H1 (cell line): ENCODE results near the gene CPXM1. TPM values are rescaled to one million over a fixed set of nuclear protein-coding genes. Genes with fewer than 3 reads are reported as not detected.
A peak's percentile ranks its signal among the peaks of the same experiment; 100 is the strongest.

Experiments
- CHD2 ChIP-seq: IDR thresholded peaks from 2 replicates; pipeline ENCODE4 v1.6.1; 2012; ENCODE audit warnings: low read length, improper control_type of control experiment
- GTF2F1 ChIP-seq: IDR thresholded peaks from 2 replicates; pipeline ENCODE4 v1.6.1; 2012; ENCODE audit warnings: low read depth, low read length, improper control_type of control experiment, borderline replicate concordance
- PHF8 ChIP-seq: fragments of 200-600 bp; sonication (generic); conservative IDR thresholded peaks from 2 replicates; pipeline ENCODE4 v1.7.1; 2012; ENCODE audit warnings: low read depth, mild to moderate bottlenecking, inconsistent platforms, low read length, moderate library complexity
- POLR2A ChIP-seq, 2 experiments: IDR thresholded peaks; 1 replicate in 1 of 2; 2 replicates in 1 of 2; pipeline ENCODE4 v1.6.1; 2011; ENCODE audit warnings: low read depth in 2 of 2, low read length in 2 of 2, mild to moderate bottlenecking in 2 of 2; ENCODE audit errors: control extremely low read depth in 1 of 2
- RFX5 ChIP-seq: IDR thresholded peaks from 2 replicates; pipeline ENCODE4 v1.6.1; 2011; ENCODE audit warnings: low read depth, low read length, improper control_type of control experiment, borderline replicate concordance
- RXRA ChIP-seq: IDR thresholded peaks from 2 replicates; pipeline ENCODE4 v1.6.1; 2011; ENCODE audit warnings: low read depth, mild to moderate bottlenecking, low read length, moderate library complexity; ENCODE audit not compliant: insufficient read depth
- SAP30 ChIP-seq: fragments of 300-600 bp; sonication (generic); IDR thresholded peaks from 2 replicates; pipeline ENCODE4 v1.7.1; 2012; ENCODE audit warnings: low read length, moderate library complexity, mild to moderate bottlenecking, inconsistent platforms; ENCODE audit not compliant: insufficient read depth, insufficient replicate concordance
- SIN3A ChIP-seq, 2 experiments: IDR thresholded peaks in 1 of 2; conservative IDR thresholded peaks in 1 of 2; 2 replicates each; pipeline ENCODE4 v1.6.1; 2011 to 2012; ENCODE audit warnings: low read length in 2 of 2, improper control_type of control experiment in 1 of 2, low read depth in 1 of 2, mild to moderate bottlenecking in 1 of 2
- SP2 ChIP-seq: IDR thresholded peaks from 2 replicates; pipeline ENCODE4 v1.6.1; 2012; ENCODE audit warnings: mild to moderate bottlenecking, low read length, inconsistent platforms
- polyA plus RNA-seq, 7 experiments: library from polyadenylated mRNA; depleted of rRNA in 3 of 7; stranded (reverse) in 5 of 7; unstranded in 2 of 7; fragments of >200 nt in 5 of 7; fragments of 200-250 nt in 2 of 7; gene quantifications; 1 replicate in 5 of 7; 2 replicates in 1 of 7; 4 replicates in 1 of 7; pipeline versions ENCODE4 v1.2.1 to v1.2.3, GENCODE V29; 2011 to 2013; ENCODE audit warnings: missing spikeins in 2 of 7, mixed read lengths in 2 of 7
- total RNA-seq: library from RNA; stranded (reverse); fragmentation: NEBNext Ultra II Directional; extraction: Animal tissue kit (Norgen Biotek cat#: 25700); gene quantifications from 2 replicates; pipeline ENCODE4 v1.2.1, GENCODE V29; 2021
- TF ChIP-seq, protein P1 (sequence below): fragments of 300-600 bp; sonication (generic); IDR thresholded peaks from 2 replicates; pipeline ENCODE4 v1.7.1; 2012; ENCODE audit warnings: low read length, moderate library complexity, mild to moderate bottlenecking, inconsistent platforms; ENCODE audit not compliant: insufficient replicate concordance

CPXM1 gene
- total and polyA plus RNA-seq, 2 of the 8 experiments (the other 6 are each of a cell fraction or from before 2014, with no cell fraction given): 31.3 to 81.9 TPM

DNA sequence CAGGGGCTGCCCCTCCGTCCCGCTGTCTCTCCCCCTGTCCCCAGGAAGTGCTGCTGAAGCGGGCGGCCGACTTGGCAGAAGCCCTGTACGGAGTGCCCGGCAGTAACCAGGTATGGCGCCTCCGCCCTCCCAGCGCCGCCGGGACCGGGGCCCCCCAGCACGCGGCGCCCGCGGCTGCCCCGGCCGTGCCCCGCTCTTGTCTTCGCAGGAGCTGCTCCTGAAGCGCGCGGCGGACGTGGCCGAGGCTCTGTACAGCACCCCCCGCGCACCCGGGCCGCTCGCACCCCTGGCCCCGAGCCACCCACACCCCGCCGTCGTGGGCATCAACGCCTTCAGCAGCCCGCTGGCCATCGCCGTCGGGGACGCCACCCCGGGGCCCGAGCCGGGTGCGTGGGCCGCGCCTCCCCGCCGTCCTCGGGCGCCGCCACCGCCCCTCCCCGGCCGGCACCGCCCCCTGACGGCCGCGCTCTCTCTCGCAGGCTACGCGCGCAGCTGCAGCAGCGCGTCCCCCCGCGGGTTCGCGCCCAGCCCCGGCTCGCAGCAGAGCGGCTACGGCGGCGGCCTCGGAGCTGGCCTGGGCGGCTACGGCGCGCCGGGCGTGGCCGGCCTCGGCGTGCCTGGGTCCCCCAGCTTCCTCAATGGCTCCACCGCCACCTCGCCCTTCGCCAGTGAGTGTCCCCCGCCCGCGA, 48.4 kb downstream of the CPXM1 start (continued):
- TF ChIP-seq, protein P1, sequence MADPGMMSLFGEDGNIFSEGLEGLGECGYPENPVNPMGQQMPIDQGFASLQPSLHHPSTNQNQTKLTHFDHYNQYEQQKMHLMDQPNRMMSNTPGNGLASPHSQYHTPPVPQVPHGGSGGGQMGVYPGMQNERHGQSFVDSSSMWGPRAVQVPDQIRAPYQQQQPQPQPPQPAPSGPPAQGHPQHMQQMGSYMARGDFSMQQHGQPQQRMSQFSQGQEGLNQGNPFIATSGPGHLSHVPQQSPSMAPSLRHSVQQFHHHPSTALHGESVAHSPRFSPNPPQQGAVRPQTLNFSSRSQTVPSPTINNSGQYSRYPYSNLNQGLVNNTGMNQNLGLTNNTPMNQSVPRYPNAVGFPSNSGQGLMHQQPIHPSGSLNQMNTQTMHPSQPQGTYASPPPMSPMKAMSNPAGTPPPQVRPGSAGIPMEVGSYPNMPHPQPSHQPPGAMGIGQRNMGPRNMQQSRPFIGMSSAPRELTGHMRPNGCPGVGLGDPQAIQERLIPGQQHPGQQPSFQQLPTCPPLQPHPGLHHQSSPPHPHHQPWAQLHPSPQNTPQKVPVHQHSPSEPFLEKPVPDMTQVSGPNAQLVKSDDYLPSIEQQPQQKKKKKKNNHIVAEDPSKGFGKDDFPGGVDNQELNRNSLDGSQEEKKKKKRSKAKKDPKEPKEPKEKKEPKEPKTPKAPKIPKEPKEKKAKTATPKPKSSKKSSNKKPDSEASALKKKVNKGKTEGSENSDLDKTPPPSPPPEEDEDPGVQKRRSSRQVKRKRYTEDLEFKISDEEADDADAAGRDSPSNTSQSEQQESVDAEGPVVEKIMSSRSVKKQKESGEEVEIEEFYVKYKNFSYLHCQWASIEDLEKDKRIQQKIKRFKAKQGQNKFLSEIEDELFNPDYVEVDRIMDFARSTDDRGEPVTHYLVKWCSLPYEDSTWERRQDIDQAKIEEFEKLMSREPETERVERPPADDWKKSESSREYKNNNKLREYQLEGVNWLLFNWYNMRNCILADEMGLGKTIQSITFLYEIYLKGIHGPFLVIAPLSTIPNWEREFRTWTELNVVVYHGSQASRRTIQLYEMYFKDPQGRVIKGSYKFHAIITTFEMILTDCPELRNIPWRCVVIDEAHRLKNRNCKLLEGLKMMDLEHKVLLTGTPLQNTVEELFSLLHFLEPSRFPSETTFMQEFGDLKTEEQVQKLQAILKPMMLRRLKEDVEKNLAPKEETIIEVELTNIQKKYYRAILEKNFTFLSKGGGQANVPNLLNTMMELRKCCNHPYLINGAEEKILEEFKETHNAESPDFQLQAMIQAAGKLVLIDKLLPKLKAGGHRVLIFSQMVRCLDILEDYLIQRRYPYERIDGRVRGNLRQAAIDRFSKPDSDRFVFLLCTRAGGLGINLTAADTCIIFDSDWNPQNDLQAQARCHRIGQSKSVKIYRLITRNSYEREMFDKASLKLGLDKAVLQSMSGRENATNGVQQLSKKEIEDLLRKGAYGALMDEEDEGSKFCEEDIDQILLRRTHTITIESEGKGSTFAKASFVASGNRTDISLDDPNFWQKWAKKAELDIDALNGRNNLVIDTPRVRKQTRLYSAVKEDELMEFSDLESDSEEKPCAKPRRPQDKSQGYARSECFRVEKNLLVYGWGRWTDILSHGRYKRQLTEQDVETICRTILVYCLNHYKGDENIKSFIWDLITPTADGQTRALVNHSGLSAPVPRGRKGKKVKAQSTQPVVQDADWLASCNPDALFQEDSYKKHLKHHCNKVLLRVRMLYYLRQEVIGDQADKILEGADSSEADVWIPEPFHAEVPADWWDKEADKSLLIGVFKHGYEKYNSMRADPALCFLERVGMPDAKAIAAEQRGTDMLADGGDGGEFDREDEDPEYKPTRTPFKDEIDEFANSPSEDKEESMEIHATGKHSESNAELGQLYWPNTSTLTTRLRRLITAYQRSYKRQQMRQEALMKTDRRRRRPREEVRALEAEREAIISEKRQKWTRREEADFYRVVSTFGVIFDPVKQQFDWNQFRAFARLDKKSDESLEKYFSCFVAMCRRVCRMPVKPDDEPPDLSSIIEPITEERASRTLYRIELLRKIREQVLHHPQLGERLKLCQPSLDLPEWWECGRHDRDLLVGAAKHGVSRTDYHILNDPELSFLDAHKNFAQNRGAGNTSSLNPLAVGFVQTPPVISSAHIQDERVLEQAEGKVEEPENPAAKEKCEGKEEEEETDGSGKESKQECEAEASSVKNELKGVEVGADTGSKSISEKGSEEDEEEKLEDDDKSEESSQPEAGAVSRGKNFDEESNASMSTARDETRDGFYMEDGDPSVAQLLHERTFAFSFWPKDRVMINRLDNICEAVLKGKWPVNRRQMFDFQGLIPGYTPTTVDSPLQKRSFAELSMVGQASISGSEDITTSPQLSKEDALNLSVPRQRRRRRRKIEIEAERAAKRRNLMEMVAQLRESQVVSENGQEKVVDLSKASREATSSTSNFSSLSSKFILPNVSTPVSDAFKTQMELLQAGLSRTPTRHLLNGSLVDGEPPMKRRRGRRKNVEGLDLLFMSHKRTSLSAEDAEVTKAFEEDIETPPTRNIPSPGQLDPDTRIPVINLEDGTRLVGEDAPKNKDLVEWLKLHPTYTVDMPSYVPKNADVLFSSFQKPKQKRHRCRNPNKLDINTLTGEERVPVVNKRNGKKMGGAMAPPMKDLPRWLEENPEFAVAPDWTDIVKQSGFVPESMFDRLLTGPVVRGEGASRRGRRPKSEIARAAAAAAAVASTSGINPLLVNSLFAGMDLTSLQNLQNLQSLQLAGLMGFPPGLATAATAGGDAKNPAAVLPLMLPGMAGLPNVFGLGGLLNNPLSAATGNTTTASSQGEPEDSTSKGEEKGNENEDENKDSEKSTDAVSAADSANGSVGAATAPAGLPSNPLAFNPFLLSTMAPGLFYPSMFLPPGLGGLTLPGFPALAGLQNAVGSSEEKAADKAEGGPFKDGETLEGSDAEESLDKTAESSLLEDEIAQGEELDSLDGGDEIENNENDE: no peak
- TF ChIP-seq SIN3A (conservative IDR thresholded peaks at IDR 0.05 in 1 of 2, IDR thresholded peaks at IDR 0.05 in 1 of 2; ENCODE audit: low read depth in 1 of 2, low read length in 2 of 2) (no peak), SAP30 (no peak), RXRA (no peak), RFX5 (no peak), GTF2F1 (no peak), CHD2 (no peak), POLR2A (IDR thresholded peaks at IDR 0.05; ENCODE audit: control extremely low read depth in 1 of 2, low read depth in 2 of 2, low read length in 2 of 2) (no peak), SP2 (no peak), PHF8 (0 out of 2 replicates have a peak, but pooled peaks have one; percentile 19)
